Stimulated activated naive CD4-positive, alpha-beta T cell treated with Interleukin-2 at 50 U/mL for 16 hours (primary cell): ENCODE results near the gene GARIN5A.
"Not testable (repeated sequence)": the region's sequence is repeated elsewhere in the genome, so short reads cannot be mapped to it uniquely, and the experiment has no call there.

Source experiments
- DNase-seq: peaks from one replicate; lab custom pipeline; 2025; lab: John Stamatoyannopoulos, UW

The GARIN5A gene

GRCh38 chr19:50488389-50489194 is 11.9 kb upstream of the GARIN5A start:
- no peak for DNase-seq

DNA sequence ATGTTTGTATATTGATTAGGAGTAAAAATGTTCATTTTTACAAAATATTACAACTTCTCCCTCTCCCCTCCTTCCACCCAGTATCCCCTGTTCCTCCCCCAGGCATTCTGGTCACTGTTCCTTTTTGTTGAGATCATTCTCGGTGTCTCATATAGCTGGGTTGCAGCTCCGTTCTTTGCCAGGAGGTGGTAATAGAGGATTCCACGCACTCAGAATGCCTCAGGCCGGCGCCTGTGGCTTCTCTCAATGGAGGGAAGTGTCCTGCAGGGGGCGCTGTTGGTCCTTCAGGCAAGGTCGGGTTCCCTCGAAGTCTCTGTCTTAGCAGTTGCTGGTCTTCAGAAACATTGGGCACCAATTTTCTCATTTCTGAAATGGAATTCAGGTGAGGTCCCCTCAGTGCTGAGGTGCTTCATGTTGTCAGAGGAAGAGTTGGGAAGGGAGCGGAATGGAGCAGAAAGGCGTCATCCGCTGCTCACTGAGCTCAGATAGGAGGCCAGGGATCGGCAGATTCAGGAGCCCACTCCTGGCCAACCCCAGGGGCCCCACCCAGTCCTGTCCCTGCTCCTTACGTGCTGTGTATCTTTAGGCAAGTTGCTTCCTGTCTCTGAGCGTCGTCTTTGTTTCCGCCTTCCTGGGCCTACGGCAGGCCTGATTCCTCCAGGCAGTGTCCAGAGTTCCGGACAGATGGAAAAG is 10.3 kb upstream of the GARIN5A start:
- DNase-seq, result peak; percentile 14

DNA sequence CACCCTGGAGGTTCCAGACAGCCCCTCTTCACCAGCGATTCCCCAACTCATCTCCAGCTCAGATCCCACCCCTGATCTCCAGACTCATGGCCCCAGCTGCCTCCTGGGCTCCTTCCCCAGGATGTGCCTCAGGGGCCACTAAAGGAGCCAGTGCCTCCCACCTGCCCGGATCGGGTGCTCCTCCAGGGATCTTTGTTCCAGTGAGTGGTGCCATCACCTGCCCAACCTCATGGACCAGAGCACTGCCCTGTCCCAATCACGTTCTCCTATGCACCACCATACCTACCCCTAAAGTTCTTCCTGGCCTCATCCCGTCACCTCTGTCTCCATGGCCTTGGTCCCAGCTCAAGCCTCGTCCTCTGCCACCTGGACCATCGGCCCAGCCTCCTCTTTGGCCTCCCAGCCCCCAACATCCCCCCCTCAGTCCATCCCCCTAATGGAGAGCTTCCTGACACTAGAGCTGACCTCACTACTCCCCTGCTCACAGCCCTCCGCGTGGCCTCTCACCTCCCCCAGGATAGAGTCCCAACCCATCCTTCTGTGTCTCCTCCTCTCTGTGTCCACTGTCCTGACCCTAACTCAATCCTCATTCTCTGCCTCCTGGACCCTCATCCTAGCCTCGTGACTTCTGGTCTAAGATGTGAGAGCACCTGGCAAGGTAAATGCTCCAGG is 8.8 kb upstream of the GARIN5A start:
- no peak for DNase-seq

DNA sequence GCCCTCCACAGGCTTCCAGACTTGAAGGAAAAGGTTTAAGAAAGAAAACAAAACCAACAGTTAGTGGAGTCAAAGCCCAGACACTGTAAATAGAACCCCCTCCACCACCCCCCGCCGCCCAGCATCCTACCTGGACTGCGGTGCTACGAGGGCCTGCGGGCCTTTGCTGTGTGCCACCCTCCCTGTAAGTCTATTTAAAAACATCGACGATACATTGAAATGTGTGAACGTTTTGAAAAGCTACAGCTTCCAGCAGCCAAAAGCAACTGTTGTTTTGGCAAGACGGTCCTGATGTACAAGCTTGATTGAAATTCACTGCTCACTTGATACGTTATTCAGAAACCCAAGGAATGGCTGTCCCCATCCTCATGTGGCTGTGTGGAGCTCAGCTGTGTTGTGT is 6.3 kb upstream of the GARIN5A start:
- no peak for DNase-seq

DNA sequence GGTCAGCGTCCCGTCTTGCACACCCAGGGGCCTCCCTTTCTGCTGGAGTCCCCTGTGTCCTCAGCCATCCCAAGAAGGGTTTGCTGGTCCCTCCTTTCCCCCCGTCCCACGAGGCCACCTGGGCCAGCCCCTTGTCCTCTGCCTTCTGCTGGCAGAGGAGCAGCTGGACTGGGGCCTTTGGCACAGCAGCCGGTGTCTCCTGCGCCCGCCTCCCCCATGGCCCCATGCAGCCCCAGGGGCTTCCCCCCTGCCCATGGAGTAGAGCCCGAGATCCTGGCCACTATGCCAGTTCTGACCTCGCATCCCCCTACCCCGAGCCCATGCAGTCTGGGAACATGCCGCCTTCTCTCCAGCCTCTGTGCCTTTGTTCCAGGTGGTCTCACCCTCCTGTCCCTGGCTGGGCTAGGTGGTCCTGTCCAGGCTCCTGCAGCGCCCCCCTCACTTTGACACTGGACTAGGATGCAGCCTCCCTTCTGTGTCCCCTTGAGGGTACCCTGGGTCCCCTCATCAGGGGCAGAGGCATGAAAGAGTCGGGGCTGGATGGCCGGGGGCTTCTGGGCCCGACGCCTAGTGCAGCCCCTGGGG is 5.7 kb upstream of the GARIN5A start:
- no peak for DNase-seq

DNA sequence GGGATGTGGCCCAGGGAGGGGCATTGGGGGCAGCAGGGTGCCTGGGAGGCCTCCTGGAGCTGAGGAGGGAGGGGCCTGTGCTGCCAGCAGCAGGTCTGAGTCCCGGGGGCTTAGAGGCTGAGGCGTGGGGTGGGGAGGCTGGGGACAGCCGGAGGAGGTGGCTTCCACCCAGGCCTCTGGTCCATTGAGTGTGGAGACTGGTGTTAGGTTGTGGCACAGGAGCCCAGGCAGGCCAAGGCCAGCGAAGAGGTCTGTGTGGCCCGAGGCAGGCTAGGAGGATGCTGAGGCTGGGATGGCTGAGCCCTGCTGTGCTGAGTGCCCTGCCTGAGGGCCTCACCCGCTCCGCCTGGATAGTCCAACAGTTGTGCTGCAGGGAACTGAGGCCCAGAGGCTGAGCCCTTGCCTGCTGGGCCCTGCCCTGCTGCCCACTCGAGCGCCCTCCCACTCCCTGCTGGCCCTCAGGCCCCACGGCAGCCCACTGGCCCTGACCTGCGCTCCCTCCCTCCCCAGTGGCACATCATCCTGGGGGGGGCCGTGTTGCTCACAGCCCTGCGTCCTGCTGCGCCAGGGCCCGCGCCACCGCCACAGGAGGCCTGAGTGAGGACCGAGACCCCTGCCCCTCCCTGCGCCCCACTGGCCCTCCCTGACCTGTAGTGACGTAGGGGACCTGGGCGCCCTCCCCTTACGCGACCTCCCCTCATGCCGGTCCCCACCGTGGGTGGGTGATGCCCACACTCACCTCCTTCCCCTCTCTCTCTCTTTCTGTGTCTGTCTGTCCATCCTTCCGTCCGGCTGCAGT is 4.9 kb upstream of the GARIN5A start:
- DNase-seq, result no peak

- no peak for DNase-seq
These were observed 3.8 kb upstream of the GARIN5A start for GRCh38 chr19:50480281-50481111.

- DNase-seq, result no peak
These were observed 3.2 kb upstream of the GARIN5A start for GRCh38 chr19:50479761-50480251.

GRCh38 chr19:50478901-50479715 is 2.5 kb upstream of the GARIN5A start:
- no peak for DNase-seq

DNA sequence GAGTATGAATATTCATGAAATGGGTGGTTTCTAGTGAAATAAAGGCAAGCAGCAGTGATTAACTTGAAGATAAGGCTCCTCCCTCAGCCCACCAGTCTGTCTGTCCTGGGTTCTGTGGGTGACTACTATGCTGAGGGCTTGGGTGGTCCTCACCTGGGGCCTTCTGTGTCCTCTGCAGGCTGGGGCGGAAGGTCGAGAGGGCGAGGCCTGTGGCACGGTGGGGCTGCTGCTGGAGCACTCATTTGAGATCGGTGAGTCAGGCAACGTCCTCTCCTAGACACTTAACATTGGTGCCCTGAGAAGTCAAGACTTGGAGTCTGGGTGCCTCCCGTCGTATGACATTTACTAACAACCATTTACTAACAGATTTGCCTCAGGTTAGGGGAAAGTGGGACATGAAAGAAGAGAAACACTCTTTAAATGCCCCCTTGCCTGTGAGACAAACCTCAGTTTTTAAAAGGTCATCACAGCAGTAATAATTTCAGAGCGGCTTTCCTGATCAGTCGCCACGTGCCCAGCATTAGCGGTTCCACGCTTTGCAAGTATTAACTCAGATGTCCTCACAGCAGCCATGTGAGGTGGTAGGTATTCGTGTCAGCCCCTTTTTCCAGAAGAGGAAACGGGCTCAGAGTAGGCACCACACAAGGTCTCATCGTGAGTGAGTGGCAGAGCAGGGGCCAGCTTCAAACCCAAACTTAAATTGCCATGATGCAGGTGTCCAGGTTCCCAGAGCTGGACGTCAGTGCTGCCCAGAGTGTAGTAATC is 1.3 kb upstream of the GARIN5A start:
- no peak for DNase-seq

DNA sequence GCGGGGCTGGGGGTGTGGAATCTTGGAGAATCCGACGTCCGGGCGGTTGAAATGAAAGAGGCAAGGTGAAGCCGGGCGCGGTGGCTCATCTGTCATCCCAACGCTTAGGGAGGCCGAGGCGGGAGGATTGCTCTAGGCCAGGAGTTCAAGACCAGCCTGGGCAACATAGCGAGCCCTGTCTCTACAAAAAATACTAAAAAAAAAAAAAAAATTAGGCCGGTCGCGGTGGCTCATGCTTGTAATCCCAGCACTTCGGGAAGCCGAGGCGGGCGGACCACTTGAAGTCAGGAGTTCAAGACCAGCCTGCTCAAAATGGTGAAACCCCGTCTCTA is 225 bp upstream of the GARIN5A start:
- DNase-seq, result no peak

DNA sequence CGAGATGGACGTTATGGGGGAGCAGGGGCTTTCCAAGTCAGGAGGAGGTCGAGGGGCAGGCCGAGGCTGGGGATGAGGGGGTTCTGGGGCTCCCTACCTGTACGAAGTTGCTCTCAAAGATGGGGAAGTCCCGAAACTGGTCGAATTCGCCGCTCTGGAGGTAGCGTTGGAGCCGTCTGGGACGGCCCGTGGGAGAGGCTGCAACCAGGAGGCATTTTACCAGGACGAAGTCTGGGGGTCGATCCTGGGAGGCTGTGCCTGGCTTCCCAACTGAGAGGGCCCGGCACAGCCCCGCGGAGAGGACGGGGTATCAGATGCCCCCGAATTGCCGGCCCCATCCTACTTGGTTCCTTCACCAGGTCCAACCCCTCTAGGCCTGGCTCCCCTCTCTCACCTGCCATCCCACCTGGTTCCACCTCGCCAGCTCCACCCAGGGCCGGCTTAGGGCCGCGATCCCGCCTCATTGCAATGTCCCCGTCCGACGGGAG is 868 bp downstream of the GARIN5A start:
- DNase-seq, result no peak

DNA sequence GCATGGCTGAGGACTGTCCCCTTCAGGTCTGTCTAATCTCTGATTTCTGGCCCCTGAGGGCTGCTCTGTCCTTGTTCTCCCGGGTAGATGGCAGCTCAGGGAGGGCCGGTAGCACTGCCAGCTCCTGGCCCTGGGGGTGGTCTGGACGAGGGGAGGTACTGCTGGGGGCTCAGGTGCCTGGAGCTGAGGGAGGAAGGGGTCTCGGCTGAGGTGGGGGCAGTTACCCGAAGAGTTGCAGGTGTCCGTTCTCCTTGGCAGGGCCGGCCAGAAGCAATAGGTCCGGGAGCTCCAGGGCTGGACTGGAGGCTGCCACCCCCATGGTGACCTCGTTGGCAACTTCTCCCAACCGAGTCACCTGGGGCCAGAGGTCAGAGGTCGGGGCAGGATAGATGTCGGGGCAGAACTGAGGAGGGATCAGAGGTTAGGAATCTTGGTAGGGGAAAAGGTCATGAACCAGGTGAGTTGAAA is 1.5 kb downstream of the GARIN5A start:
- no peak for DNase-seq

GRCh38 chr19:50473336-50473735 is 3.3 kb downstream of the GARIN5A start:
- not testable (repeated sequence) for DNase-seq

GRCh38 chr19:50468818-50469217 is 7.8 kb downstream of the GARIN5A start:
- DNase-seq, result no peak

DNA sequence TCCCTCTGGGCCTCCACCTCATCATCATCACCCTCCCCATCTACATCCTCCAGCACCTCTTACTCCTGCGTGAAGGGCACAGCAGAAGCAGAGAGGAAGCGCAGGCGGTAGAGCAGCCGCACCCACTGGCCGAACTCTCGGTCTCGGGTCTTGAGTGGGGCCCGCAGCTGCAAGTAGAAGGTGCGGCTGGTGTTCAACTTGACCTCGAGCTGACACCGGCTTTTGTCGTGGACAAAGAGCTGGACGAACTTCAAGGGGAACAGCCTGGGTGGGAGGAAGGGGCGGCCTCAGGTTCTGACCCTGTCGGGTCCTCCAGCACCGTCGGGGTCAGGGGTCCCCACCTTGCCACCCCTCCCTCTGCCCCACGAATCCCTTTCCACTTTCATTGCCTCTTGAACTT is 9.1 kb downstream of the GARIN5A start:
- DNase-seq, result no peak

- no peak for DNase-seq
These were observed 10.0 kb downstream of the GARIN5A start for GRCh38 chr19:50466706-50467039.

- DNase-seq, result no peak
These were observed 10.5 kb downstream of the GARIN5A start for GRCh38 chr19:50465986-50466705.
